Fibroblast of skin of abdomen (primary cell): ENCODE measurements around the gene TTC6.

Experiments used
- DNase-seq: peaks from one replicate; pipeline ENCODE4 v3.0.0-alpha.2; 2013

The TTC6 gene

GRCh38 chr14:37597914-37598746 lies 2.7 kb downstream of the TTC6 start:
- no peak for DNase-seq

- no peak for DNase-seq
Observed at GRCh38 chr14:37598747-37599506, 3.5 kb downstream of the TTC6 start.

DNA sequence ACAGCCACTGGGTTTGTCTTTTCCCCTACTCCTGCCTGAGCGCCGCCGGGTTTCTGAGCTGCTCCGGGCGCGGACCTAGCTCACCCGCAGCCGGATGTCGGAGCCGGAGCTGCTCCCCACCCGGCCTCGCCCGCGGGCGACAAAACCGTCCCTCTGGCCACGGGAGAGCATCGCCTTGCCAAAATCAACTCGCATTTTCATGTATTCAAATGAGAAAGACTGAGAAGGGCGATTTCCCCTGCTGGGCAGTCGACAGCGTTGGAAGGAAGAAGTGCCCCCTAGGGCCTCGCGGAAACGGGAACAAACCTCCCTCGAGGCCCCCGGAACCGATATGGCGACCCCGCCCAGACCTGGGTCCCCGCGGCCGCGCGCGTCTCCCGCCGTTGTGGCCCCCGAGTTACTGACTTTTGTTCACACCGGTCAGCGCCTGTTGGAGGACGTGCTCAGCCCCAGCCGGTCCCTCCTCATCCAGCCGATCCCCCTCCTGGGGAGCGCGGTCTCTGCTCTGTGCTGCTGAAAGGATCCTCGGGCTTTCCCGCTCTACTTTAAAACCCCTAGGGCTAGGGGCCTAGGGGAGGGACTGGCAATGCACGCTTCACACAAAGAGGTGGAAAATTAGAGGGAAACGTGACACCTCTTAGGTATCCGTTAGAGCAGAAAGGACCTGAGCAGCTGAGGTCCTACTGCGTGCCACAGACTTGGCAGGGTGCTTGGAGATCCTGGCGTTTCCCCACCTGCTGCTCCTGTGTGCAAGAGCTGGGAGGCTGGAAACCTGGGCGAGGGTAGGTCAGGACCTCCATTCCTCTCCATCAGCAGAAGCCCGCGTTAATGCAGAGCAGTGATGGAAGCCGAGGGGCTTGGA lies 4.3 kb downstream of the TTC6 start:
- no peak for DNase-seq

GRCh38 chr14:37600880-37601741 lies 5.7 kb downstream of the TTC6 start:
- DNase-seq, result no peak

GRCh38 chr14:37601865-37602264 lies 6.4 kb downstream of the TTC6 start:
- no peak for DNase-seq

GRCh38 chr14:37602605-37603453 lies 7.4 kb downstream of the TTC6 start:
- DNase-seq, result no peak

DNA sequence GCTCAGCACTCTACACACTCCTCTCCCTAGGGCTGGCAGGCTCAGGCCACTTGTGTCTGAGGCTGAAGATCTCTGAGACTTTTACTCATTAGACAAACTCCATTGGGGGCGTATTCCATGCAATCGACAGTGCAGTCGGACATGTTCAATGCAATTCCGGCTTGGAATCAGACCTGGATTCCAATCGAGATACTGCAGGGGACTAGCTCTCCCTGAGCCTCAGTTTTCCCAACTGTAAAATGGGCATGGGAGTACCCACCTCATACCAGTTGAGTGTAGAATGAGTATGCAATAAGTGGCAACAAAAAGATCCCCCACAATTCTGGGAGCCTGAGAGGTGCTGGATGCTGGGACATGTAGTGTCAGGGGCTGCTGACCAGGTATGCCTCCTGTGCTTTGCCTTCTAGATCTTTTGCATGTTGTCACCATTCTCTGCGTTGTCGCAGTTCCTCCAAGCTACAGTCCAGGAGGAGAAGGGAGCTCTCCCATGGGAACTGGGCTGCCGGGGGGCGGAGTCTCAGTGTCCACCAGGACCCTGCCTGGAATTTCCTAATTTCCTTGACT lies 8.3 kb downstream of the TTC6 start:
- DNase-seq, result no peak

DNA sequence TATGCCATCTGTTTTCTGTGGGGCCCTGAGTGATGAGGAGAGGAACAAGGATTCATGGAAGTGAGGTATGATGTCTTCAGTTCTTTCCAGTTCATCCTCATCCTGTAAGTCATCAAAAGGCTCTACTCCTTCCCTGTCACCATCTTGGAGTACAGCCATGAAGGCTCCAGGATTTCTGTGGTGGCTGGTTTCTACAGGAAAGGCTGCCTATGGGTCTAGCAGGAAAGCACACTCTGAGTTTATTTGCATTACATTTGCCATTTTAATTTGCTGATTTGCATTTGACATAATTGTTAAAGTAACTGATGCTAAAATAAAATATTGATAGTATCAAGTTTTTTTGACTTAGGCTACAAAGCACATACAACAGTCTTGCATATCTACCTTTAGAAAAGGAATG lies 11.2 kb downstream of the TTC6 start:
- no peak for DNase-seq

DNA sequence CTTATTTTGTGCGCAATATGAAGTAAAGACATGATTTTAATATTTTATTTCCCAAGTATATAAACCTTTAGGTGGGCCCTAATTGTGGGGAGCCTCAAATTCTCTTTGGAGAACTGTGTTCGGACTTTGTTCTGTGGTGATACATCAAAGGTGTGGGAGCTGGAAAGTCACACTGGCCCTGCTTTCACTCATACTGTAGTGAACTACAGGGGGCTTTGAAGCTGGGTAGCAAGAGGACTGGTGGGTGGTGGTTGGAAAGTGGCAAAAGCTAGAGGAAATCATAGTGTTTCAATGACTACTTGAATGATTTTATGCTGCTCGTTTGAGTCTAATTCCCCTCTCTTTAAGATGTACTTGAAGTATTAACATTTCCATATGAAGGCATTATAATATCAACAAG lies 13.2 kb downstream of the TTC6 start:
- DNase-seq, result no peak

DNA sequence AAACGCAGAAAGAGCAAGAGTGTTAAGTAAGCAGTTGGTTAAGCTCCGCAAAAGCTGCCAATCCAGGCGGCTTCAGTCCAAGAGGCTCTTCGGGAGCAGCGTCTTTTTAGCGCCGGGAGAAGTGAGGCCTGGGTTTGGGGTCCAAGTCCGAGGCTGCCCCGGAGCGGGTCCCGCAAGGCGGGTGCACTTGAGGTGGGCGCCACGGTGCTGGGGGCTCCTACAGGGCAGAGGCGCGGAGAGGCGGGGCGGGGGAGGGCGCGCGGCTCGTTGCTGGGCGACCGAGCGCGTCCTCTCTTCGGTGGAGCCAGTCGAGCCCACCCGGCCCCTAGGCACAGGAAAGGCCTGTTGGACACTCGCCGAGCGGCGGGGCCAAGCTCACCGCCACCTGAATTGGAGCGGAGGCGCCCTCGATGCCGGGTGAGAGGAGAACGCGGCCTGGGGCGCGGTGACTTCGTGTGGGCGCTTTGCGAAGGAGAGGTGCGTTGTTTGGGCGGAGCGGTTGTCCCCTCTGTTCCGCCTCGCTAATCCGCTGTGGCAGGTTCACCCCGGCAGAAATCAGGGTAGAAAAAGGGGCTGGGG lies 15.6 kb downstream of the TTC6 start:
- no peak for DNase-seq

- DNase-seq, result no peak
Observed at GRCh38 chr14:37615582-37616289, 20.3 kb downstream of the TTC6 start.

DNA sequence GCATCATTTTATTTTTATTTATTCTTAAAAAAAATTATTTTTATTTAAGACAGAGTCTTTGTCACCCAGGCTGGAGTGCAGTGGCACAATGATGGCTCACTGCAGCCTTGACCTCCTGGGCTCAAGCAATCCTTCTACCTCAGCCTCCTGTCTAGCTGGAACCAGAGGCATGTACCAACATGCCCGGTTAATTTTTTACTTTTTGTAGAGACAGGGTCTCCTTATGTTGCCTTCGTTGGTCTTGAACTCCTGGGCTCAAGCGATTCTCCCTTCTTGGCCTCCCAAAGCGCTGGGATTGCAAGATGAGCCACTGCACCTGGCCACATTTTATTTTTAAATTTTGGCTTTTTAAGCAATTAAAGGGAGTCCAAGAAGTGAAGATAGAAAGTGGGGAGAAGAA lies 21.4 kb downstream of the TTC6 start:
- no peak for DNase-seq

DNA sequence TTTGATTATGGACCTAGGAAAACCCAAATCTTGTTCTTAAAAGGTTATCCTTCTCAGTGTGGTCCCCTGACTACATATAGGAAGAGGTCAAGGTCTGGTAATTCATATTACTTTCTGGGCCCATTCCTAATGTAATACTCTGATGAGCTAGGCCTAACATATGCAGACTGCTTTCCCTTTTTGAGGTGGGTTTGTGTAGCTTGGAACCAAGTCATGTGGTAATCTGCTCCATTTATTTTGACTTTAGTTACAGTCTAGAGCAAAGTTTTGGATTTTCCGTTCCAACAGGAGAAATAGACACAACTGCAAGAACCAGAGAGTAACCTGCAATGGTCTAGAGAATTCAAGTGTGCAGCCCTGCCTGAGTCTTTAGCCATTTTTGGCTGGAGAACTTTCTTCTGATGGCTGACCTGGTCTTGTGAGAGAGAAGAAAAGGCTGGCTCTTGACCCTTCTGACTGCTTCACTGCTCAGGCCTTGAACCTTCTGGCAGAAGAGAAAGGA lies 22.5 kb downstream of the TTC6 start:
- DNase-seq, result no peak

GRCh38 chr14:37618498-37619028 lies 23.1 kb downstream of the TTC6 start:
- DNase-seq, result no peak

GRCh38 chr14:37620856-37621255 lies 25.4 kb downstream of the TTC6 start:
- DNase-seq, result no peak

GRCh38 chr14:37622231-37622923 lies 26.9 kb downstream of the TTC6 start:
- peak; percentile 44 for DNase-seq

DNA sequence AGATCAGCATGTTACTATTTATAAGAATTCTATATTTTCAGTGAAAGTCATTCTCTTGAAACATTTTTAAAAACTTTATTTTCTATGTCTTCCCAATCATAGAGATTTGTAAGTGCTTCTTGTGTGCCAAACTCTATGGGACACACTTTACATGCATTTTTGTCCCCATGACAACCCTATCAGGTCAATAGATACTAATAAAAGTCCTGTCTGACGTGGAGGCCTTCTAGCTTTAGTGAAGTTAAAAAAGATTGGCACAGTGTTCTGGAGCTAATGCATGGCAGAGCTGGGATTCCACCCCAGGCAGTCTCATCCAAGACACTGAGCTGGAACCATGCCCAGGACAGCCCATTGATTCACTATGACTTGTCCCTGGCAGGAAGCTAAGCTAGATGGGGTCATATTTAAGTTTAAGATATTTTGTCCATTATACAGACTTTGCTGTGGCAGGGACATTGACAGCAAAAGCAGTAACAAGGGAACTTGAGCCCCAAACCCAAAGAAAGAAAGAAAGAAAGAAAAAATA lies 28.1 kb downstream of the TTC6 start:
- DNase-seq, result peak; percentile 75

DNA sequence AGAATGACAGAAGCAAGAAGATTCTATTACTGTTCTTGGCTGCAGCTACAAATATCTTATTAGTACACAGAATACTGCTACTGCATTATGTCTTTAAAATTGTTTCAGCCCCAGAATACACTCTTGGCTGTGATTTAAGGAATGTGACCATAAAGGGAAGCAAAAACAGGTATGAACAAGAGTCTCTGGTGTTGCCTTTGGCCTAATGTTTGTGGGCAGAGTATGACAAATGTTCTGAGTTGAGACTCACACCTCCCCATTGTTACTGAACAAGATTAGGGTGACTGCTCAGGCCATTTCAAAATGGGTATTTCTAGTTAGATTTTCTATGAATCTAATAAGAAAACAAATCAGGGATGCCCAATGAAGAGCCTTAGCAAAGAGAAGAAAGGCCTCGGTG lies 28.5 kb downstream of the TTC6 start:
- no peak for DNase-seq
